HEK293 (cell line): ENCODE data around the gene ERLEC1.

ENCODE experiments used
- CTCF ChIA-PET: fragments of 350-600 bp; formaldehyde crosslinking; extraction: SDS; loops from one replicate; lab custom pipeline; 2021; ENCODE audit warnings: antibody characterized with exemption; lab: Yijun Ruan, JAX
- POLR2A ChIA-PET: fragments of 300-600 bp; formaldehyde crosslinking; extraction: SDS; loops from one replicate; lab custom pipeline; 2020; ENCODE audit warnings: antibody characterized with exemption, inconsistent platforms; lab: Yijun Ruan, JAX
- H3K27ac ChIP-seq: fragments of 200-500 bp; sonication (Bioruptor generic); 2 replicates; pipeline ENCODE4 v1.5.1; 2014; ENCODE audit warnings: low read depth, low read length, control low read depth, inconsistent platforms; ENCODE audit errors: extremely low read depth
- H3K36me3 ChIP-seq, 2 experiments: fragments of 200-500 bp in 1 of 2; sonication (Bioruptor generic) in 1 of 2; 1 replicate in 1 of 2; 2 replicates in 1 of 2; pipeline ENCODE4 v1.5.1; 2014 to 2017; ENCODE audit warnings: inconsistent platforms in 2 of 2, low read length in 2 of 2; ENCODE audit not compliant: control insufficient read depth in 2 of 2, insufficient read depth in 1 of 2
- H3K4me1 ChIP-seq: fragments of 200-500 bp; sonication (Bioruptor generic); 2 replicates; pipeline ENCODE4 v1.5.1; 2014; ENCODE audit warnings: mild to moderate bottlenecking, low read length, inconsistent platforms; ENCODE audit not compliant: control insufficient read depth, insufficient read depth
- H3K4me3 ChIP-seq: 2 replicates; pipeline ENCODE4 v1.5.1; 2011; ENCODE audit warnings: low read depth, mild to moderate bottlenecking, control low read depth, low read length, moderate library complexity
- H3K9me3 ChIP-seq: fragments of 200-500 bp; sonication (Bioruptor generic); 2 replicates; pipeline ENCODE4 v1.5.1; 2014; ENCODE audit warnings: low read depth, low read length, inconsistent platforms; ENCODE audit not compliant: control insufficient read depth, insufficient read depth
- HIC1 ChIP-seq: fragments of 450-650 bp; formaldehyde crosslinking; IDR thresholded peaks from 2 replicates; pipeline ENCODE4 v1.5.1; 2016; ENCODE audit warnings: missing biosample characterization, missing genetic modification characterization
- MZF1 ChIP-seq: fragments of 450-650 bp; formaldehyde crosslinking; IDR thresholded peaks from 2 replicates; pipeline ENCODE4 v1.5.1; 2017; ENCODE audit warnings: missing biosample characterization, missing genetic modification characterization, borderline replicate concordance
- PRDM1 ChIP-seq: fragments of 450-650 bp; formaldehyde crosslinking; IDR thresholded peaks from 2 replicates; pipeline ENCODE4; 2016; ENCODE audit warnings: missing biosample characterization, missing genetic modification characterization
- SALL2 ChIP-seq: fragments of 450-650 bp; formaldehyde crosslinking; IDR thresholded peaks from 2 replicates; pipeline ENCODE4 v1.5.0; 2017; ENCODE audit warnings: missing biosample characterization, mild to moderate bottlenecking, missing genetic modification characterization, borderline replicate concordance
- SCRT2 ChIP-seq: fragments of 450-650 bp; formaldehyde crosslinking; IDR thresholded peaks from 2 replicates; pipeline ENCODE4 v1.5.1; 2016; ENCODE audit warnings: missing biosample characterization, missing genetic modification characterization
- TRIM28 ChIP-seq: IDR thresholded peaks from 2 replicates; pipeline ENCODE4 v1.6.1; 2011; ENCODE audit warnings: low read length, control low read depth, borderline replicate concordance
- YY1 ChIP-seq: fragments of 450-650 bp; formaldehyde crosslinking; IDR thresholded peaks from 2 replicates; pipeline ENCODE4 v1.5.1; 2018; ENCODE audit warnings: missing biosample characterization, missing genetic modification characterization
- ZBTB26 ChIP-seq: fragments of 450-650 bp; formaldehyde crosslinking; optimal IDR thresholded peaks from 2 replicates; pipeline ENCODE3; 2016; ENCODE audit warnings: missing biosample characterization, mild to moderate bottlenecking, missing genetic modification characterization
- ZBTB48 ChIP-seq: fragments of 450-650 bp; formaldehyde crosslinking; IDR thresholded peaks from 2 replicates; pipeline ENCODE4 v1.5.1; 2016; ENCODE audit warnings: missing biosample characterization, missing genetic modification characterization
- ZBTB49 ChIP-seq: fragments of 450-650 bp; formaldehyde crosslinking; IDR thresholded peaks from 2 replicates; pipeline ENCODE4 v1.5.1; 2016; ENCODE audit warnings: missing biosample characterization, missing genetic modification characterization, low read depth
- ZIC2 ChIP-seq: fragments of 450-650 bp; formaldehyde crosslinking; IDR thresholded peaks from 2 replicates; pipeline ENCODE4 v1.5.1; 2016; ENCODE audit warnings: missing biosample characterization, missing genetic modification characterization
- ZNF140 ChIP-seq: fragments of 450-650 bp; formaldehyde crosslinking; IDR thresholded peaks from 2 replicates; pipeline ENCODE4 v1.5.1; 2016; ENCODE audit warnings: missing biosample characterization, missing genetic modification characterization
- ZNF148 ChIP-seq: fragments of 450-650 bp; formaldehyde crosslinking; IDR thresholded peaks from 2 replicates; pipeline ENCODE4 v1.5.0; 2017; ENCODE audit warnings: missing biosample characterization, missing genetic modification characterization, borderline replicate concordance
- ZNF16 ChIP-seq: fragments of 450-650 bp; formaldehyde crosslinking; IDR thresholded peaks from 2 replicates; pipeline ENCODE4 v1.5.1; 2016; ENCODE audit warnings: low read depth, missing biosample characterization, missing genetic modification characterization
- ZNF223 ChIP-seq: fragments of 450-650 bp; formaldehyde crosslinking; IDR thresholded peaks from 2 replicates; pipeline ENCODE4 v1.5.1; 2016; ENCODE audit warnings: missing biosample characterization, missing genetic modification characterization
- ZNF26 ChIP-seq: fragments of 450-650 bp; formaldehyde crosslinking; IDR thresholded peaks from 2 replicates; pipeline ENCODE4 v1.5.1; 2016; ENCODE audit warnings: missing biosample characterization, missing genetic modification characterization
- ZNF501 ChIP-seq: fragments of 450-650 bp; formaldehyde crosslinking; IDR thresholded peaks from 2 replicates; pipeline ENCODE4 v1.5.1; 2016; ENCODE audit warnings: missing biosample characterization, missing genetic modification characterization
- ZNF561 ChIP-seq: fragments of 450-650 bp; IDR thresholded peaks from 2 replicates; pipeline ENCODE4 v1.5.1; 2018; ENCODE audit warnings: missing biosample characterization, missing genetic modification characterization, borderline replicate concordance
- ZNF610 ChIP-seq: fragments of 450-650 bp; formaldehyde crosslinking; IDR thresholded peaks from 2 replicates; pipeline ENCODE4 v1.5.1; 2016; ENCODE audit warnings: missing biosample characterization, missing genetic modification characterization, borderline replicate concordance
- ZNF658 ChIP-seq: fragments of 450-650 bp; formaldehyde crosslinking; IDR thresholded peaks from 2 replicates; pipeline ENCODE4; 2016; ENCODE audit warnings: missing biosample characterization, missing genetic modification characterization
- ZNF660 ChIP-seq: fragments of 450-650 bp; IDR thresholded peaks from 2 replicates; pipeline ENCODE4 v1.5.1; 2018; ENCODE audit warnings: missing biosample characterization, mild to moderate bottlenecking, missing genetic modification characterization
- ZNF701 ChIP-seq: fragments of 450-650 bp; formaldehyde crosslinking; IDR thresholded peaks from 2 replicates; pipeline ENCODE4 v1.5.1; 2016; ENCODE audit warnings: missing biosample characterization, missing genetic modification characterization
- ZSCAN23 ChIP-seq: fragments of 450-650 bp; formaldehyde crosslinking; IDR thresholded peaks from 2 replicates; pipeline ENCODE4 v1.5.1; 2016; ENCODE audit warnings: missing biosample characterization, missing genetic modification characterization
- ZSCAN5A ChIP-seq: fragments of 450-650 bp; formaldehyde crosslinking; IDR thresholded peaks from 2 replicates; pipeline ENCODE4 v1.5.1; 2016; ENCODE audit warnings: missing biosample characterization, missing genetic modification characterization

ERLEC1 gene

GRCh38 chr2:53820048-53820447 lies 33.2 kb downstream of the ERLEC1 start:
- TF ChIP-seq ZIC2 (tag by site-specific recombination) = no peak
- no peak for TF ChIP-seq ZNF561 (tag by site-specific recombination)
- TF ChIP-seq ZNF658 (tag by site-specific recombination) = no peak
- TF ChIP-seq ZBTB48 (tag by site-specific recombination) = no peak
- no peak for TF ChIP-seq ZSCAN23 (tag by site-specific recombination)
- TF ChIP-seq ZSCAN5A = no peak
- no peak for TF ChIP-seq ZNF223 (tag by site-specific recombination)
- no peak for TF ChIP-seq ZNF501
- TF ChIP-seq PRDM1 (tag by site-specific recombination) = no peak
- TF ChIP-seq SCRT2 = no peak
- TF ChIP-seq ZBTB49 (tag by site-specific recombination) = no peak
- TF ChIP-seq ZNF610 (tag by site-specific recombination) = no peak
- TF ChIP-seq ZNF140 (tag by site-specific recombination) = no peak
- TF ChIP-seq MZF1 (tag by site-specific recombination) = no peak
- TF ChIP-seq ZNF701 (tag by site-specific recombination) = no peak
- TF ChIP-seq HIC1 = no peak
- no peak for TF ChIP-seq ZNF16 (tag by site-specific recombination)
- TF ChIP-seq YY1 (tag by site-specific recombination) = no peak
- TF ChIP-seq SALL2 (tag by site-specific recombination) = no peak
- TF ChIP-seq ZNF26 (tag by site-specific recombination) = no peak
- H3K27ac ChIP-seq = no peak overlapping the region
- ChIA-PET CTCF (interaction anchor here (0.7 to 1.0 kb wide), 2 partner anchors 11 to 53 kb away, joined by 3 read pairs; partner anchors contain the start of gene CHAC2), POLR2A (no interaction called here)
- H3K36me3 ChIP-seq = peaks cover 27 to 41% of the 10 kb centered on the region in 2 experiments
- H3K9me3 ChIP-seq = no peaks in the 10 kb centered on the region
- no peak overlapping the region for H3K4me3 ChIP-seq
- H3K4me1 ChIP-seq = no peaks in the 10 kb centered on the region

- ChIA-PET POLR2A (no interaction called here), CTCF (interaction anchor here (0.7 kb wide), 1 partner anchor 10 kb away, joined by 3 read pairs; no protein-coding TSS in a partner anchor)
- H3K36me3 ChIP-seq = peaks cover 20 to 34% of the 10 kb centered on the region in 2 experiments
- H3K9me3 ChIP-seq = no peaks in the 10 kb centered on the region
- H3K27ac ChIP-seq = no peak overlapping the region
- H3K4me3 ChIP-seq = no peak overlapping the region
- no peaks in the 10 kb centered on the region for H3K4me1 ChIP-seq
- no peak for TF ChIP-seq TRIM28
- TF ChIP-seq ZNF148 = no peak
- TF ChIP-seq ZNF26 (tag by site-specific recombination) = no peak
- no peak for TF ChIP-seq ZNF660 (tag by site-specific recombination)
- TF ChIP-seq ZBTB26 (tag by site-specific recombination) = no peak
These were observed 33.9 kb downstream of the ERLEC1 start for GRCh38 chr2:53820711-53821110.
